ENCODE results near the gene INSC.

Gene INSC

DNA sequence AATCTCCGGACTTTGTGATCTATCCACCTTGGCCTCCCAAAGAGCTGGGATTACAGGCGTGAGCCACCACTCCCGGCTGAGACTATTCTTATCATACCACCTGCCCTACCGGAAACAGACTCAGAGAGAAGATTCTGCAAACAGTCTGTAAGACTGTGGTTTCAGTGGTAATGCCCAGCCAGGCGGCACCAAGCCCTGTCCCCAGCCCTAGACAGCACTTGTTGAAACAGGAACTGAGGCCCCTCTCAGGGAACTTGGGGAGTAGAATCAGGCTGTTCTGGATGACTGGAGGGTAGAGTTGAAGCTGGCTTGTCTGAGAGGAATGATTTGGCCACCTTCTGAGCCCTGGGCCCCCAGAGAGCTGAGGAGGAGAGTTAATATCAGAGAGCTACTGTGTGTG is 1.3 kb upstream of the INSC start:
- peak; percentile 97 for FAIRE-seq
- DNase-seq (ENCODE audit: insufficient read length): peak; percentile 33
- no peak for TF ChIP-seq TAF1 (IDR thresholded peaks at IDR 0.05; ENCODE audit: borderline replicate concordance, low read depth, low read length)
- TF ChIP-seq POLR2A (IDR thresholded peaks at IDR 0.05; ENCODE audit: low read depth, low read length): no peak
- no peak for TF ChIP-seq POLR2AphosphoS5 (IDR thresholded peaks at IDR 0.05; ENCODE audit: low read depth, low read length)

DNA sequence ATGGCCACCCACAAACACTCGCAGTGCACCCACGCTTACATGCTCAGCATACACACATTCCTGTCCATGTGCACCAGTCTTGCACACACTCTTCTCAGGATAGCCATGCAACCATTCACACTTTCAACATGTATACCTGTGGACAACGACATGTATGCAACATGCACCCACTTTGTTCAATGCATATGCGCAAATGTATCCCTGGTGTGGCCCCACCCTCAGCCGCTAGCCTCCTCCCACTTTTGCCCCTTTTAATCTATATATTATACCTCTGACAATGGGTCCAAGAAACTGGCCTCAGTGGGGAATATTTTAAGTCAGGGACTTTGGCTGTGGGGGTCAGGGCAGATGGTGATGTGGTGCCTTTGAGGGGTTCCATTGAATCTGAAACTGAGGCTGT is 963 bp downstream of the INSC start:
- no peak for FAIRE-seq
- DNase-seq (ENCODE audit: insufficient read length): no peak
- TF ChIP-seq POLR2A (IDR thresholded peaks at IDR 0.05; ENCODE audit: low read depth, low read length) (no peak), POLR2AphosphoS5 (IDR thresholded peaks at IDR 0.05; ENCODE audit: low read depth, low read length) (no peak), TAF1 (IDR thresholded peaks at IDR 0.05; ENCODE audit: borderline replicate concordance, low read depth, low read length) (no peak)

DNA sequence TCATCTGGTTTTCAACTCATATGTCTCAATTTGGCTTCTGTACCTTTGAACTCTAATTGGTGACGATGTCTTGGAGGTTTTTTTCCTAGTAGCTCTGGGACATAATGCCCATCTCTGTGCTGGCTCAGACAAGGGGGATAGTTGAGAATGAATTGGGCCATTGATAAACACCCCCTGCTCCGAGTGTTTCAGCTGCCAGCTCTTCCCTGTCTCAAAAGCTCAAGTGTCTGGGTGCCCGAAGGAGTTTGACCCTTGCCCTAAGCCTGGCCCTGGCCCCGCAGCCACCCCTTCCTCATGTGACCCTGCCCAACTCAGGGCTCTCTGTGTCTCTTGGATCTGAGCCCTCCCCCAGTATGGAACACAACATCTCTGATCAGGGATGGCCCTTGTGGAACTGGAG is 3.0 kb downstream of the INSC start:
- no peak for DNase-seq (ENCODE audit: insufficient read length)
- TF ChIP-seq TAF1 (IDR thresholded peaks at IDR 0.05; ENCODE audit: borderline replicate concordance, low read depth, low read length): no peak
- no peak for FAIRE-seq

DNA sequence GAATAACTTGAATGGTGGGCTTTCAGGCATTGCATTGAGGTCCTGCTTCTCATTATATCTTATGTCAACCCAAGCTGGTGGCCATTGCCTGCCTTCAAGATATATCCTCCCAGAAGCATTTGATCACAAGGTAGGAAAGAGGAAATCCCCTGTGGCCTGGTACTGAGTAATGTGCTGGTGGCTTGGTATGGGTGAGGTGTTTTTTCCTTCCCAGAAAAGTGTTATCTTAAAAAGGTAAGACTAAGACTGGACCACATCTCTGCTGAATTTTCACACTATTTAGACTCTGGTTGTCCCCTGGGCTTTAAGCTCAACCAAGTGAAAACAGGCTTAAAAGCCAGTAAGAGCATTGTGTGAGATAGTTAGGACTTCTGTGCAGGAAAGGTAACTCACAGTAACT is 3.7 kb downstream of the INSC start:
- FAIRE-seq (peak; percentile 9), DNase-seq (ENCODE audit: insufficient read length) (no peak)
- TF ChIP-seq POLR2AphosphoS5 (IDR thresholded peaks at IDR 0.05; ENCODE audit: low read depth, low read length) (no peak), TAF1 (IDR thresholded peaks at IDR 0.05; ENCODE audit: borderline replicate concordance, low read depth, low read length) (no peak), POLR2A (IDR thresholded peaks at IDR 0.05; ENCODE audit: low read depth, low read length) (no peak)

DNA sequence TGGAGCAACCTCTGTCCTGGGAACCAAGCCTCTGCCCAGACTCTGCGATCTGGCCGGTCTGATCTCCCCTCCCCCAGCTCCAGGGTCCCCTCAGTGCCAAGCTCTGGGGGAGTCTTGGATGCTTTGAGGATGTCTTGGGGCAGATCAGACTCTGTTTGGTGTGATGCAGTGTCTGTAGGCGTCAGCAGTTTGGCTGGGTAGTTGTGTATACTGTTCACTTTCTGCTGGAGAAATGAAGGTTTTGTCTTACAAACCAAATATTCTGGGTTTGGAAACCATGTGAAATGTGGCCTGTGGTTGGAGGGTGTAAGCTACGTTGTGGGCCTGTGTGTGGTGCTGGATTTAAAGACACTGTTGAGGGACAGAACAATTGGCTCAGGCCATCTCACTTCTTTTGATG is 4.6 kb downstream of the INSC start:
- TF ChIP-seq TAF1 (IDR thresholded peaks at IDR 0.05; ENCODE audit: borderline replicate concordance, low read depth, low read length): no peak
- TF ChIP-seq POLR2A (IDR thresholded peaks at IDR 0.05; ENCODE audit: low read depth, low read length): no peak
- no peak for TF ChIP-seq POLR2AphosphoS5 (IDR thresholded peaks at IDR 0.05; ENCODE audit: low read depth, low read length)
- FAIRE-seq (no peak), DNase-seq (ENCODE audit: insufficient read length) (no peak)

DNA sequence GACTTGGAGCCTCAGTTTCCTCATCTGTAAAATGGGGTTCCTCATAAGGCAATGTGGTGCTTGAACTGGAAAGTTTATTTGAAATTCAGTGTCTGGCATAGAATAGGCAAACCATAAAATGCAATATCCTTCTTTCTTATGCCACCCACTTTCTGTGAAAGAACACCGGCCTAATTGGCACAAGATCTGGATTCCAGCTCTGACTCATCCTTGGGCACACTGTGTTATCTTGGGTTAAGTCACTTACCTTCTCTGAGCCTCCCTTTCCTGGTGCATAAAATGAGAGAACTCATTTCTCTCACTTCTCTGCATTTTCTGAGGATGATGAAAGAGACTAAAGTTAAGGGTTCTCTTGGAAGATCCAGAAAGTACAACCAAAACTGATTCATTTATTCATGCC is 5.1 kb downstream of the INSC start:
- DNase-seq (ENCODE audit: insufficient read length) (no peak), FAIRE-seq (peak; percentile 51)

DNA sequence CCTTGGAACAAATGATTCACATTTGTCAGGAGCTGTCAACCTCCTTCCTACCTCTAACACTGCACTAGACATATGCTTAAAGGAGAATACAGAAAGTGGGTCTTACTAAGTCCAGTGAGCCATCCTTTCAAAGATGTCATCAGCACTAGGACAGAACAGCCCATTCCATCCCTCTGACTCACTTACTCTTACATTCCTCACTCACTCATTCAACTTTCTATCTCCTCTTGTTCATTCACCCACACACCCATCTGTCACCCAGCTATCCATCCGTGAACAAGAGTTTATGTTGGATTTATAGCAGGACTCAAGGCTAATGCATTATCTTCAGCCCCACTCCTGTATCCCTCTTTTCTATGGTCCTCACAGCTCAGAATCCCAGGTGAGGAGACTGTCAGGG is 9.1 kb downstream of the INSC start:
- FAIRE-seq: no peak
- DNase-seq (ENCODE audit: insufficient read length): no peak
- no peak for TF ChIP-seq TAF1 (IDR thresholded peaks at IDR 0.05; ENCODE audit: borderline replicate concordance, low read depth, low read length)

More for the DNA sequence above, 5.1 kb downstream of the INSC start:
- TF ChIP-seq POLR2A (IDR thresholded peaks at IDR 0.05; ENCODE audit: low read depth, low read length) (no peak), POLR2AphosphoS5 (IDR thresholded peaks at IDR 0.05; ENCODE audit: low read depth, low read length) (no peak), TAF1 (IDR thresholded peaks at IDR 0.05; ENCODE audit: borderline replicate concordance, low read depth, low read length) (no peak)

DNA sequence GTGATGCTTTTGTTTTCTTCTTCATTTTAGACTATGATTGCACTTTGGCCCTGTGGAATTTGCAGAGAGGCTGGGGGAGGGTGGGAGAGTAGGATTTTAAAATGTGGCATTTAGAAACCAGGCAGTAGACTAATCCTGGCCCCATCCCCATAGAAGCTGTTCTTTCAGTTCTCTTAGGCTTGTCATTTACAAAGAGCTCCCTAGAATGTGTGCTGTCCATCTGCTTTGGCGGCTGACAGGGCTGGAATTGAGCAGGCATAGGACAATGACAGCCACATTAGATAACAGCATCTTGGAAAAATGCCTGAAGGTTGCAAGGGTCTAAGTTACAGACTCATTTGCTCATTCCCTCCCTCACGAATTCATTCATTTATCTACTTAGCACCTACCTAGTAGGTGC is 9.8 kb downstream of the INSC start:
- TF ChIP-seq POLR2A (IDR thresholded peaks at IDR 0.05; ENCODE audit: low read depth, low read length): no peak
- TF ChIP-seq POLR2AphosphoS5 (IDR thresholded peaks at IDR 0.05; ENCODE audit: low read depth, low read length): no peak
- TF ChIP-seq TAF1 (IDR thresholded peaks at IDR 0.05; ENCODE audit: borderline replicate concordance, low read depth, low read length): no peak
- DNase-seq (ENCODE audit: insufficient read length) (no peak), FAIRE-seq (no peak)

DNA sequence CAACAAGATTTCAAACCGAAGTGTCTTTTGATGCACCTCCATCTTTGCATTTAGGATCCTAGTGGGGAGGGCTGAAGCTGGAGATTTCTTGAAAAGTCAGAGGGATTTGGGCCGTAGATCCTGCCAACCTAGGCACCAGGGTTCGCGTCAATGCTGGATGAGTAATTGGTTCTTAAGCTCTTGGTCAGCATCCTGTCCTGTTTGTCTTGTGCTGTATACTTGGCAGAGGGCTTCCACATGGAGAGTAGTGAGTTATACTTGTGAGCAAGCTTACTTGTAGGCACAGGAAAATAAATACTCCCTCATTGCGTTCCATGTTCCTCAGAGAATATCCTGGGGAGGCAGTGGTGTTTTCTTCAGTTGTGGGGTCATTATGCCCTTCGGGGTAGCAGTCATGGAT is 12.6 kb downstream of the INSC start:
- DNase-seq (ENCODE audit: insufficient read length) (no peak), FAIRE-seq (no peak)
- TF ChIP-seq TAF1 (IDR thresholded peaks at IDR 0.05; ENCODE audit: borderline replicate concordance, low read depth, low read length) (no peak), POLR2AphosphoS5 (IDR thresholded peaks at IDR 0.05; ENCODE audit: low read depth, low read length) (no peak), POLR2A (IDR thresholded peaks at IDR 0.05; ENCODE audit: low read depth, low read length) (no peak)

DNA sequence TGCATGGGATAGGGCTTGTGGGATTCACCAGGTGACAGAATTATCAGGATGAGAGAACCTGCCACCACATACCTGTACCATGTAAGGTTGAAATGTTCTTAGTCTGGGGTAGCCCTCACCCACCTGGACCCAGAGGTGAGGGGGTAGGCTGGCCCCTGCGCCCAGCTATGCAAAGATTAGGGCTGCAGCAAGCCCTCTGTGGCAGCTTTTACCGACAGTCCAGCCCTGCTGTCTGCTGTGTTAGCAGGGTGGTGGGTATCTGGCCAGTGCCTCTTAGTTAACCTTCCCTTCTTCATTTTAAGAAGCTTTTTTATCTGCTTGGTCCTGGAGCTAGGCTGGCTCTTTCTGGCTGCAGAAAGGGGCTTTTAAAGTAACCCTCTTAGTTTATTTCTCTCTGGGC is 13.9 kb downstream of the INSC start:
- no peak for TF ChIP-seq POLR2AphosphoS5 (IDR thresholded peaks at IDR 0.05; ENCODE audit: low read depth, low read length)
- no peak for TF ChIP-seq TAF1 (IDR thresholded peaks at IDR 0.05; ENCODE audit: borderline replicate concordance, low read depth, low read length)
- no peak for TF ChIP-seq POLR2A (IDR thresholded peaks at IDR 0.05; ENCODE audit: low read depth, low read length)
- DNase-seq (ENCODE audit: insufficient read length) (no peak), FAIRE-seq (no peak)

DNA sequence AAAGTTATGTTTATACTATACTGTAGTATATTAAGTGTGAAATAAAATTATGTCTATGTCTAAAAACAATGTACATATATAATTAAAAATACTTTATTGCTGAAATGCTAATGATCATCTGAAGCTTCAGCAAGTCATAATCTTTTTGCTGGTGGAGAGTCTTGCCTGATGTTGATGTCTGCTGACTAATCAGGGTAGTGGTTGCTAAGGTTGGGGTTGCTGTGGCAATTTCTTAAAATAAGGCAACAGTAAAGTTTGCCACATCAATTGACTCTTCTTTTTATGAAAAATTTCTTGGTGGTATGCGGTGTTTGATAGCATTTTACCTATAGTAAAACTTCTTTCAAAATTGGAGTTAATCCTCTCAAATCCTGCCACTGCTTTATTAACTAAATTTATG is 21.4 kb downstream of the INSC start:
- FAIRE-seq (no peak), DNase-seq (ENCODE audit: insufficient read length) (no peak)
- TF ChIP-seq TAF1 (IDR thresholded peaks at IDR 0.05; ENCODE audit: borderline replicate concordance, low read depth, low read length) (no peak), POLR2AphosphoS5 (IDR thresholded peaks at IDR 0.05; ENCODE audit: low read depth, low read length) (no peak), POLR2A (IDR thresholded peaks at IDR 0.05; ENCODE audit: low read depth, low read length) (no peak)

DNA sequence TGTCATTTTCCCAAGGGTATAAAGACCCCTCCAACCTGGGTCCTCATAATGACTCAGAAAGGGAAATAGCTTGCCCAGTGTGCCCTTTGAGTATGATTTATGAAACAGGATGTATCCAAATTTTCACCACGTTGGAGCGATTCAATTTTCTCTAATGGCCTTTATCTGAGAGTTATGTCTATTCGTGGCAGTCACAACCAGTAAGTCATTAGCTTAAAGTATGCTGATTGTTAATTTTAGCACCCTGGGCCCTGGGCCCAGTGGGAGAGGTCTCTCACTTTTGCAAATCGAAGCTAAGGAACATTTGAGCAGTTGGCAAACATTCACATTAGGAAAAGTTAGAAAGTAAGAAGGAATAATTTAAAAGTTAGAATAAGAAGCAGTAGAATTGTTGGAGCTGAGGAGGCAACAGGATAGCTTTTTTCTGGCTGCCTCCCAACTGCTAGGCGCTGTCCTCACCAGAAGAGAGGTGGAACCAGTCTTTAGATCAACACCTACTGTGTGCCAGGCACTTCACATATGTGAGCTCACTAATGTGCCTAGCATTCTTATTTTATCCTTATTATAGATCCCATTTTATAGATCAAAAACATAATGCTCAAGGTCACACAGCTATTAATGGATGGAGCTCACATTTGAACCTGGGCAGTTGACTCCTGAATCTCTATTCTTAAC is 24.5 kb downstream of the INSC start:
- no peak for DNase-seq (ENCODE audit: insufficient read length)
- TF ChIP-seq POLR2A (IDR thresholded peaks at IDR 0.05; ENCODE audit: low read depth, low read length) (no peak), POLR2AphosphoS5 (IDR thresholded peaks at IDR 0.05; ENCODE audit: low read depth, low read length) (no peak), TAF1 (IDR thresholded peaks at IDR 0.05; ENCODE audit: borderline replicate concordance, low read depth, low read length) (no peak)
- no peak for FAIRE-seq
